PC-3 (cell line): Measurements from ENCODE around the gene ANGPTL1.

Experiments used
- CTCF ChIP-seq: fragments of 300-600 bp; sonication (generic); conservative IDR thresholded peaks from 2 replicates; pipeline ENCODE4 v1.5.1; 2017; ENCODE audit warnings: antibody characterized with exemption, low read depth, mild to moderate bottlenecking, low read length
- EZH2 ChIP-seq: fragments of 300-600 bp; sonication (generic); IDR thresholded peaks from one replicate; pipeline ENCODE4 v1.6.1; 2017; ENCODE audit warnings: antibody characterized with exemption, mild to moderate bottlenecking, low read length; ENCODE audit not compliant: unreplicated experiment
- EZH2phosphoT487 ChIP-seq: fragments of 300-600 bp; sonication (generic); IDR thresholded peaks from 2 replicates; pipeline ENCODE4 v1.6.1; 2018; ENCODE audit warnings: mild to moderate bottlenecking, antibody characterized with exemption, low read length, borderline replicate concordance

GRCh38 chr1:178870221-178870620 lies 656 bp downstream of the ANGPTL1 start:
- TF ChIP-seq EZH2phosphoT487 (no peak), CTCF (no peak), EZH2 (no peak)
